Endothelial cell of umbilical vein (primary cell): ENCODE data around the gene RAD51B.

Experiments used
- CTCF ChIP-seq, 2 donors: IDR thresholded peaks; 1 replicate in 1 of 2; 2 replicates in 1 of 2; pipeline ENCODE4 v1.5.1; 2011; ENCODE audit warnings: low read length in 2 of 2, mild to moderate bottlenecking in 2 of 2, moderate library complexity in 2 of 2, control low read depth in 1 of 2, inconsistent platforms in 1 of 2, low read depth in 1 of 2; ENCODE audit not compliant: insufficient read depth in 1 of 2; ENCODE audit errors: extremely low read depth in 1 of 2
- EZH2 ChIP-seq: IDR thresholded peaks from 2 replicates; pipeline ENCODE4 v1.6.1; 2012; ENCODE audit warnings: borderline replicate concordance, low read depth, mild to moderate bottlenecking, moderate library complexity, low read length, inconsistent platforms; ENCODE audit not compliant: severe bottlenecking
- FOS ChIP-seq: IDR thresholded peaks from 2 replicates; pipeline ENCODE4 v1.6.1; 2011; ENCODE audit warnings: mild to moderate bottlenecking, low read length, moderate library complexity, borderline replicate concordance; ENCODE audit not compliant: insufficient read depth
- GATA2 ChIP-seq: IDR thresholded peaks from 2 replicates; pipeline ENCODE4 v1.7.0; 2011; ENCODE audit warnings: low read depth, mild to moderate bottlenecking, moderate library complexity, mixed read lengths, low read length; ENCODE audit not compliant: insufficient read length, insufficient read depth
- JUN ChIP-seq: IDR thresholded peaks from 2 replicates; pipeline ENCODE4 v1.6.1; 2011; ENCODE audit warnings: borderline replicate concordance, low read depth; ENCODE audit not compliant: insufficient read length, insufficient read depth
- MAX ChIP-seq: IDR thresholded peaks from 2 replicates; pipeline ENCODE4 v1.6.1; 2011; ENCODE audit not compliant: insufficient read depth, insufficient read length
- MYC ChIP-seq: IDR thresholded peaks from one replicate; pipeline ENCODE4 v1.6.1; 2011; ENCODE audit warnings: mild to moderate bottlenecking, low read depth, low read length
- POLR2A ChIP-seq: IDR thresholded peaks from 2 replicates; pipeline ENCODE4 v1.6.1; 2012; ENCODE audit warnings: low read depth, mild to moderate bottlenecking, control low read depth, low read length
- POLR2AphosphoS5 ChIP-seq: IDR thresholded peaks from 2 replicates; pipeline ENCODE4 v1.6.1; 2012; ENCODE audit warnings: low read depth, mild to moderate bottlenecking, control low read depth, low read length, moderate library complexity; ENCODE audit not compliant: insufficient read depth

DNA sequence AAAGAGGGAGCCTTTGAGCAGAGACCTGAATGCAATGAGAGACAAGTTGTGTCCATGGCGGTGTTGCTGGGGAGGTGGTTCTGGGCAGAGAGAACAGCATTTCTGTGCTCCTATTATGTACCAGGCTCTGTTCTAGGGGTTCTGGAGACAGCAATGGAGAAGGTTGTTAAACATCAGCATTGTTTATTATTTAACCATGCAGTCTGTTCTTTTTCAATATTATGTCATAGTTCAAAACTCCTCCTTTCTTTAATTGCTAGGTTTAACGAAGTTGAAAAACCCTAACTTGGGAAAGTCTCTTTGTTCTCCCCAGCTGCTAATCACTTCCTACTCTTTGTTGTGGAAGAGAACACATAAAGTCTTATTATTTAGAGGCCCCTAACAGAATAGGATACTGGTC is 279.3 kb downstream of the RAD51B start:
- no peak for TF ChIP-seq EZH2
- no peak for TF ChIP-seq CTCF (IDR thresholded peaks at IDR 0.05; ENCODE audit: extremely low read depth in 1 of 2, insufficient read depth in 1 of 2, low read depth in 1 of 2, low read length in 2 of 2)
- no peak for TF ChIP-seq POLR2AphosphoS5
- no peak for TF ChIP-seq POLR2A
- TF ChIP-seq MAX, result no peak
- TF ChIP-seq MYC, result no peak
- no peak for TF ChIP-seq FOS
- TF ChIP-seq JUN, result no peak
- no peak for TF ChIP-seq GATA2
